ENCODE data around the gene RBM38. TPM values are rescaled to one million over a fixed set of nuclear protein-coding genes. Genes with fewer than 3 reads are reported as not detected.

RBM38 gene
- total RNA-seq, 1 donor from 2014 or later = 26.6 TPM

DNA sequence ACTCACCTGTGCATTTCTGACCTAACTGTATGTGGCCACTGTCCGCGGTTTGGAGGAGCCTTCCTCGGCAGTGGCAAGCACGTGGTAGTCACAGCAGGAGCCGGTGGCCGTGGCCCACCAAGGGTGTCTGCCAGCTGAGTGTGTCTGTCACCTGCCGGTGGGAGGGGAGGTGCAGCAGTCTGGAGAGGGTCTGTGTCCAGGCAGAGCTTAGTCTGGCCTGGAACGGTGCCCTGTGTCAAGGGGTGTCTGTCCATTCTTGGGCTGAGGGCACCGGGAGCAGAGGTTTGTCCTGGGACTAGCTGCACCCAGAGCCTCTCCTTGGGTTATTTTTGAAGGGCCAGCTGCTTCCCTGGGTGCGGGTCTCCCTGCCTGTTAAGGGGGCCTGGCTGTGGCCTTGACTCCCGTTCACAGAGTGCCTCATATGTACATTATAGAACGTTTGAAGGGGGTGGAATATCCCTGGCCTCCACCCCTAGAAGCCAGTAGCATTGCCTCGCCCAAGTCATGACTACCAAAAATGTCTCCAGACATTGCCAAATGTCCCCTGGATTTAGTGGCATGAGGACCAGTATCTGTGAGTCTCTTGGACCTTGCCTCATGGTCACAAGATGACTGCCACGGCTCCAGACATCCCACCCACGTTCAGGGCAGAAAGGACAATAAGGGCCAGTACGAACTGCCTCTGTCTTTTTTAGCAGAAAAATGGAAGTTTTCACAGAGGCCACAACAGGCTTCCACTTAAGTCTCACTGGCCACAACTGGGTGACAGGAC is 5.2 kb downstream of the RBM38 start:
- H3K27me3 ChIP-seq = no peaks in the 10 kb centered on the region
- TF ChIP-seq EZH2 (IDR thresholded peaks at IDR 0.05) (no peak), EZH2phosphoT487 (IDR thresholded peaks at IDR 0.05) (no peak)
- TF ChIP-seq, protein P1, sequence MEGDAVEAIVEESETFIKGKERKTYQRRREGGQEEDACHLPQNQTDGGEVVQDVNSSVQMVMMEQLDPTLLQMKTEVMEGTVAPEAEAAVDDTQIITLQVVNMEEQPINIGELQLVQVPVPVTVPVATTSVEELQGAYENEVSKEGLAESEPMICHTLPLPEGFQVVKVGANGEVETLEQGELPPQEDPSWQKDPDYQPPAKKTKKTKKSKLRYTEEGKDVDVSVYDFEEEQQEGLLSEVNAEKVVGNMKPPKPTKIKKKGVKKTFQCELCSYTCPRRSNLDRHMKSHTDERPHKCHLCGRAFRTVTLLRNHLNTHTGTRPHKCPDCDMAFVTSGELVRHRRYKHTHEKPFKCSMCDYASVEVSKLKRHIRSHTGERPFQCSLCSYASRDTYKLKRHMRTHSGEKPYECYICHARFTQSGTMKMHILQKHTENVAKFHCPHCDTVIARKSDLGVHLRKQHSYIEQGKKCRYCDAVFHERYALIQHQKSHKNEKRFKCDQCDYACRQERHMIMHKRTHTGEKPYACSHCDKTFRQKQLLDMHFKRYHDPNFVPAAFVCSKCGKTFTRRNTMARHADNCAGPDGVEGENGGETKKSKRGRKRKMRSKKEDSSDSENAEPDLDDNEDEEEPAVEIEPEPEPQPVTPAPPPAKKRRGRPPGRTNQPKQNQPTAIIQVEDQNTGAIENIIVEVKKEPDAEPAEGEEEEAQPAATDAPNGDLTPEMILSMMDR (IDR thresholded peaks at IDR 0.05) = no peak
- H3K9me3 ChIP-seq (ENCODE audit: low read depth) = no peaks in the 10 kb centered on the region
- H3K9ac ChIP-seq = no peak overlapping the region
- H3K27ac ChIP-seq = no peak overlapping the region
- Mint-ChIP-seq H3K4me1 (peaks cover 52% of the 10 kb centered on the region), H3K9me3 (no peaks in the 10 kb centered on the region), H3K27me3 (ENCODE audit: insufficient read depth, low read depth) (peaks cover 4% of the 10 kb centered on the region), H3K27ac (peak overlapping the region; percentile 69), H3K36me3 (peaks cover 11% of the 10 kb centered on the region), H3K4me3 (peak overlapping the region; percentile 50)
- peak overlapping the region; percentile 64 for H3K4me2 ChIP-seq
- peak overlapping the region; percentile 14 for H3K4me3 ChIP-seq
- peaks cover 31% of the 10 kb centered on the region for H3F3A ChIP-seq (ENCODE audit: low read depth)
- H3K79me2 ChIP-seq (ENCODE audit: low read depth) = peaks cover 91% of the 10 kb centered on the region
- H2AFZ ChIP-seq (replicated peaks) = no peak overlapping the region
- H3K4me1 ChIP-seq = peaks cover 39% of the 10 kb centered on the region
- H3K36me3 ChIP-seq = no peaks in the 10 kb centered on the region
- peaks cover 71% of the 10 kb centered on the region for H4K20me1 ChIP-seq (ENCODE audit: low read depth)
- no peak for DNase-seq (ENCODE audit: low spot score)

DNA sequence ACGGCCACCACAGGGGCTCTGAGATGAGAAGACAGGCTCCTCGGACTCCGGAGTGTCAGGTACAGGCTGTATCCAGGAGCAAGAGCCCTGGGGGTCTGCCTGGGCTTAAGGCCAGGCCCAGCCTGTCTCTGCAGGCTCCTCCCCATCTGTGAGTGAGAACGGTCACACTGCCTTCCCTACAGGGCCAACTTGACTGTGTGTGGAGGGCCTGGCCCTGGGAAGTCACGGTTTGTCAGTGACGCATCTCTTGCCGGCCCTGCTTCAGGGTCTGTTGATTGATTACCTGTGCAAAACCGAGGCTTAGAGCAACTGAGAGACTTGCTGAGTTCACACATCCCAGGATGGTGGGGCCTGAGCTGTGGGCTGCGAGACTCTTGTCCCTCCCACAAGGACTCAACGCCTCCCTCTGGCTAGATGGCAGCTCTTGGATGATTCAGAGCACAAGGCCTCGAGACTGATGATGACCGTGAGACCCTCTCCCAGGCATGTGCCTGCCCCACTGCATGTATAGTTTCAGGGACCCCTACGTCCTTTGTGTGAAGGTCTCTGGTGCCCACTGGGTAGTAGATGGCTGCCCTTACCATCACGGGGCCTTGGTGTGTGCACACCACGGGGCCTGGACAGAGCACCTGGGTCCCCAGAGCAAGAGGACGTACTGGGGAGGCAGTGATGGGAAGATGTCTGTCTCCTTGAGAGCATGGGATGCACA is 5.9 kb downstream of the RBM38 start:
- H2AFZ ChIP-seq (replicated peaks) = no peak overlapping the region
- peaks cover 31% of the 10 kb centered on the region for H3F3A ChIP-seq (ENCODE audit: low read depth)
- no peaks in the 10 kb centered on the region for H3K27me3 ChIP-seq
- H3K9me3 ChIP-seq (ENCODE audit: low read depth) = no peaks in the 10 kb centered on the region
- no peak overlapping the region for H3K4me2 ChIP-seq
- peaks cover 3% of the 10 kb centered on the region for H3K27me3 Mint-ChIP-seq (ENCODE audit: insufficient read depth, low read depth)
- H3K9ac ChIP-seq = no peak overlapping the region
- no peaks in the 10 kb centered on the region for H3K9me3 Mint-ChIP-seq
- H3K36me3 Mint-ChIP-seq = peaks cover 16% of the 10 kb centered on the region
- peaks cover 37% of the 10 kb centered on the region for H3K4me1 ChIP-seq
- DNase-seq (ENCODE audit: low spot score) = no peak
- peaks cover 91% of the 10 kb centered on the region for H3K79me2 ChIP-seq (ENCODE audit: low read depth)
- no peak overlapping the region for H3K27ac Mint-ChIP-seq
- peak overlapping the region; percentile 29 for H3K27ac ChIP-seq
- TF ChIP-seq EZH2 (IDR thresholded peaks at IDR 0.05) = no peak
- TF ChIP-seq EZH2phosphoT487 (IDR thresholded peaks at IDR 0.05) = no peak
- TF ChIP-seq, protein P1 (IDR thresholded peaks at IDR 0.05) = no peak
- H3K4me3 ChIP-seq = no peak overlapping the region
- peaks cover 70% of the 10 kb centered on the region for H4K20me1 ChIP-seq (ENCODE audit: low read depth)
- peaks cover 50% of the 10 kb centered on the region for H3K4me1 Mint-ChIP-seq
- H3K4me3 Mint-ChIP-seq = no peak overlapping the region
- no peaks in the 10 kb centered on the region for H3K36me3 ChIP-seq

DNA sequence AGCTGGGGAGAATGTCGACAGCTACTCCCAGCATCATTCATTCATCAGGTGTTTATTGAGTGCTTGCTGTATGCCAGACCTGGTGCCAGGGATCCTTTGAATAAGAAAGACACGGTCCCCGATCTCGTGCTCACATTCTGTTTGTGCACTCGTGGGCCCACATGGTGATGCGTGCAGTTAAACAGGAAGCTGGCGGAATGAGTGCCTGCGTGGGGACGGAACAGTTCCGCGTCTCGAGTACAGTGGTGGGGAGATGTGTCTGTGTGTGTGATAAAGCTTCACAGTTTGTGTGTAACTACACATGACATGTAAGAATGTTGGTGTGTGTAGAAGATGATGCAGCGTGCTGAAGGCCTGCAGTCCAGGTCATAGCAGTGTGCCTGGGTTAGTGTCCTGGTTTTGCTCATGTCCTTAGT is 6.5 kb downstream of the RBM38 start:
- Histone ChIP-seq H3K79me2 (ENCODE audit: low read depth) (peaks cover 87% of the 10 kb centered on the region), H3K9ac (no peak overlapping the region), H3K4me2 (no peak overlapping the region), H3K27me3 (no peaks in the 10 kb centered on the region), H3F3A (ENCODE audit: low read depth) (peaks cover 31% of the 10 kb centered on the region), H4K20me1 (ENCODE audit: low read depth) (peaks cover 64% of the 10 kb centered on the region), H2AFZ (replicated peaks) (no peak overlapping the region), H3K27ac (no peak overlapping the region), H3K36me3 (no peaks in the 10 kb centered on the region), H3K4me3 (no peak overlapping the region), H3K9me3 (ENCODE audit: low read depth) (no peaks in the 10 kb centered on the region), H3K4me1 (peaks cover 31% of the 10 kb centered on the region)
- no peak for TF ChIP-seq EZH2 (IDR thresholded peaks at IDR 0.05)
- TF ChIP-seq, protein P1 (IDR thresholded peaks at IDR 0.05) = no peak
- TF ChIP-seq EZH2phosphoT487 (IDR thresholded peaks at IDR 0.05) = no peak
- H3K4me1 Mint-ChIP-seq = peaks cover 48% of the 10 kb centered on the region
- H3K4me3 Mint-ChIP-seq = peak overlapping the region; percentile 31
- H3K27ac Mint-ChIP-seq = peak overlapping the region; percentile 74
- H3K36me3 Mint-ChIP-seq = peaks cover 16% of the 10 kb centered on the region
- no peak for DNase-seq (ENCODE audit: low spot score)
- H3K27me3 Mint-ChIP-seq (ENCODE audit: insufficient read depth, low read depth) = peaks cover 2% of the 10 kb centered on the region
- no peaks in the 10 kb centered on the region for H3K9me3 Mint-ChIP-seq

Data from neural progenitor cell (in vitro differentiated cells).